NCI-H2196 (cell line): ENCODE data around the gene SLC19A1.
"Not testable (repeated sequence)": the region's sequence is repeated elsewhere in the genome, so short reads cannot be mapped to it uniquely, and the experiment has no call there.

ENCODE experiments used
- DNase-seq: peaks from one replicate; lab custom pipeline; 2025; ENCODE audit not compliant: unreplicated experiment; lab: John Stamatoyannopoulos, UW

The SLC19A1 gene

DNA sequence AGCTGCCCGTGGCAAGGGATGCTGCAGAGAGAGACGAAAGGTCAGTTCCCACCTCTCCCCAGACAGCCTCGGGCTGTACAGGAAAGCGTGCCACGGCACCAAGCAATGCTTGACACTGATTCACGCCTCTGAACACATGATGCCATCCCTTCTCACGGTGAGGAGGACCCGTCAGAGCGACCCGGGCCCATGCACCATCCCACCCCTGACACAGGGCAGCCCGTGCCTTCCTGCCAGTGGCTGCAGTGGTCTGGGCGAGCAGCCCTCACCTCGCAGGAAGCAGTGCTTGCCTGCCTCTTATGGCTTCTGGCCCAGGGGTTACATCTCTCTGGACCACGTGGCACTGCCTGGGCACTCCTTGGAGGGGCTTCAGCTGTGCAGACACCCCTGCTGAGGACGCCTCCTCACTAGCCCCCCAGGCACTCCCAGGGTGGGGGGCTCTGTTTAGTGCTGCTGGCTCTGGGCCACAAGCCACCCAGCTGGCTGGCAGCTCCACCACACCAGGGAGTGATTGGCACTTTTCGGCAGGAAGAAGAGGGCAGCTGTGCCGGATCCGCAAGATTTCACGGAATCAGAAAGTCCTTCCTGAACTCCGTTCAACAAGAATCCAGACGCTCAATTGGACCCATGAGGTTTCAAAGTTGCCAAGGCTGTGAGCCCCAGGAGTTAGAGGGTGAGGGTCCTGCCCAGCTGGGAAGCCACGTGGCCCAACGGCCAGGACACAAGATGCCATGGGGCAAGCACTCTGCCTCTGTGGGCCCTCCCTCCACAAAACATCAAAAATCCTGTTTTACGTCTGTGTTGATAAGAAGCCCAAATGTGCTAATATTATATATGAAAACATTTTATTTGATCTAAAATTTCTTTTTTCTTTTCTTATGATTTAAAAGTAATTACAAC, 34.8 kb upstream of the SLC19A1 start:
- DNase-seq, result no peak

DNA sequence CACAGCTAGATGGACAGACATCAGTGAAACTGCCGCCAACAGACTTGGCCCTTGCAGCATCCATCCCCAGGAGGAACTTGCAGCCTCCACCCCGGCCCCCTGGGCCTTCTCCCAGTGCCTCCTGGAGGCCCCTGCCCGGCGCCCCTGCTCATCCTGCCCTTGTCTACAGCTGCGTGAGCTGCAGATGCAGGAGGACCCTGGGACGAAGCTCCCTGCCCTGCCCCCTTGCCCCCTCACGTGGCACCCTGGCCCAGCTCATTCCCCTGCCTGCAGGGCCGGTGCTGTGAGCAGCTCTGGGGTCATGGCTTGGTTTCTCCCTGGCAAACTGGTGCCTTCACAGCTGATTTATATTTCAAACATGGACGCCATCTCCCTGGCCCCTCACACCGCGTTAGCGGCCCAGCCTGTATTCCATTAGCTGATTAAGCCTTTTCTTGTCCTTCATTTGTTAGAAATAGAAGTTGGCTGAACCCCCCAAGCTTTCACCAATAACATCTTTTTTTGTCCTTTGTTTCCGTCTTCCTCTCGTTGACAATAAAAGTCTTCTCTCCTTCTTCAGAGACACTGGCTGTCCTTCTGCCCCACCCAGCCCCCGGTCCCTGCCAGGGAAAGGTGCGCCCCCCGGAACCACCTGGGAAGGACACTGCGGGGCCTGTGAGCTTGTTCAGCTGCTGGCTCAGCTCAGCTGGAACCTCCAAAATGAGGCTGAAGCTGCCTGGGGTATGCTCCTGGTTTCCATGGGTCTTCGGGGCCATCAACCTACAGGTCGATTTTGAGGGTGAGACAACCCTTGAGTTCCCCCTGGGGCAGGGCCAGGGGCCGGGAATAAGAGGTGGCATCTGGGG, 34.0 kb upstream of the SLC19A1 start:
- DNase-seq, result no peak

DNA sequence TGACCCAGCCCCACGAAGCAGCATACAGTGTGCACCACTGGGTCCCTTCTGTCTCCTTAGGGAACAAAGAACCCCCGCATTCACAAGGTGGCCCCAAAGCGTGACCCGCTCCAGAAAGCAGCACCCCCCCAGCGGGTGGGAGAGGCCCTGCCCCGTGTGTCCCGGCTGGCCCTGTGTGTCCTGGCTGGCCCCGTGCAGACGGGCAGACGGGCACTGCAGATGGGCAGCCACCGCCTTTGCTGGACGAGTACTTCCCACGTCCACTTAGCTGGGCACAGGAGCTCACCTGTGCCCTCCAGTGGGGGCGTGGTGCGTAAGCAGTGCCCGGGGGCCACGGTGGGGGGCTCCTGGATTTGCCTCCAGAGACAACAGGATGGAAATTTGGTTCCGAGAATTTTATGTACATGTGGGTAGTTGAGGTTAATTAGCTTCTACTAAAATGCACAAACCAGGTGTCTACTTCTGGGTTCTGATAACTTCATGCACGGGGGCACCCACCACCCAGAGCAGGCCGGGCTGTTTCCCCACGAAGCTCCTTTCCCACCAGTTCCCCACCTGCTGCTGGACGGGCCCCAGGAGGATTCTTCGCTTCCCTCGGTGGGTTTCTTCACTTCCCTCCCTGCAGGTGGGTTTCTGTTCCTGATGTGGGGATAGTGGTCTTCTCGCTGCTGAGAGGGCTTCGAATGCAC, 33.2 kb upstream of the SLC19A1 start:
- no peak for DNase-seq

DNA sequence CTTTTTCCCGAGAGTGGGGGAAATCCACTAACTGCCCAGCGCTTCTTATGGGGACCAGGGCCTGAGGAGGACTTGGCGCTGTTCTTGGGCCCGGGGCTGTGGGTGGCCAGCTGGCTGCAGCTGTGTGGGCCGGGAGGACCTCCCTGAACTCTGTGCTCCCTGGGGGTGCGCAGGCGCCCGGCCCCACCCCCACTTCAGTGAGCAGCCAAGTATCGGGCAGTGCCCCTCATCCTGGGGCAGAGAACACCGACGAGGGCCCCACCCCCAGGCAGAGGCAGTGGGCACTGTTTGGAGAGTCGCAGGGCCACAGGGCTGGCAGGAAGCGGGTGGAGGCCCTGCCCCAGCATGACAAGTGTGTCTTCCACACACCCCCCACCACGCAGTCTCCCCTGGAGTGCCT, 32.5 kb upstream of the SLC19A1 start:
- no peak for DNase-seq

DNA sequence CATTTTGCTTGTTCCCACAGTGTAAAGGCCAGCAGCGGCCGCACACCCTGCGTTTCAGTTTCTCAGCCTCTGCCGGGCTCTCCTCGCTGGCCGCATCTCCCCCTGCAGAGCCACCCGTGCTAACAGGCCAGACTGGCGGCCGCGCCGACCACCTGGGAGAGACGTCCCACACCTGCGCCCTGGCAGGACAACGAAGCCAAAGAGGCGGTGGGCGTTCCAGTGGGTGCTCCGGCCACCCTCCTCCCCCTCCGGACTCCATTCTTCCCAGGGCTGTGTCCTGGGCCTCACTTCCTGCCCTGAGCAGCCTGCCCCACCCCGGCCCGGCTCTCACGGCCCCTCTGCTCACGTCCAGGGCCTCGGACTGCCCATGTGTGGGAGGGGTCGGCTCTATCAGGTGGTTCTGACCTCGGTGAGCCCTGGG, 31.9 kb upstream of the SLC19A1 start:
- DNase-seq, result no peak

DNA sequence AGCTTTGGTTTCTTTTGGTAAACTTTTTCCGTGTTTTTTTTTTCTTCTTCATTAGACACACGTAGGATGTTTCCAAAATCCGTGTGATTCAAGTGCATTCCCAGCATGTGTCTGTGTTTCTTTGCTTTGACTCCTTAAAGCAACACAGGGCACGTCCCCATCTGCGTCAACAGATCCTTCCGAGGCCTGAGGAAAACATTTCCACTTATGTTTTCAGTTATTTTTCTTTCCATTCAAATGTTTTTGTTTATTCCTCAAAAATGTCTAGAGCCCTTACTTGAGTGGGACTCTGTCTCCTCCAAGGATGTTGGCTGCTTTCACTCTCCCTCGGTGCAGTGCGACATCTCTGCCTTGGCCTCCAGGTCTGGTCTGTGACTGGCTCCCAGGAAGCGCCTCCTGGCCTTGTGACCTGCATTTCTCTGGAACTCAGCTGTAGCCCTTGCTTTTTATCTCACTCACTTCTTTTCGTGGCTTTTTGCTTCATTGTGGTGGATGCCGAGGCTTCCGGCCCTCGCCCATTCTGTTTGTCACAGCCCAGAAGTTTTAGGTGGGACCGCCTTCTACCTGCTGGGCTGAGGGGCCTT, 31.3 kb upstream of the SLC19A1 start:
- DNase-seq, result no peak

DNA sequence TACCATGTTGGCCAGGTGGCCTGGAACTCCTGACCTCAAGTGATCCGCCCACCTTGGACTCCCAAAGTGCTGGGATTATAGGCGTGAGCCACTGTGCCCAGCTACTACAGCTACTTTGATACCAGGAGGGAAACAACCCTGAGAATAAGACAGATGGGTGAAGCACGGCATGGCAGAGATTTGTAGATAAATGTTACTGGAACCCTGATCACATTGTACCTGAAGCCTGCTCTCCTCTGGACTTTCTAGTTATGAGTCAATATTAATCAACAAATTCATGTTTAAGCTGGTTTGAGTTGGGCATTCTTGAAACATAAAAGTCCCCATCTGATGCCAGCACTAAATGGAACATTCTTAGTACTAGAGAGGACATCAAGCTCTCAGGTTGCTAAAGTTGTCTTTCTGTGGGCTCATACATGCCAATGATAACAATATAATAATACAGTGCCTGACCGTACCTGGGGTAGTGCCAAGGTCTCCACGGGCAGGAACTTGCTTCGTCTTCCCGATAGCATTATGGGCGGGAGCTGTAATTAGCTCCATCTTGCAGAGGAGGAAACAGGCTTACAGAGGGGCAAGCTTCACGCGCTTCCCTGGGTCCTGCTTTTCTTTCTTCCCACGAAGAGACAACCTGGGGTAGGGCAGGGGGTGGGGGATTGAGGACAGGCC, 30.7 kb upstream of the SLC19A1 start:
- no peak for DNase-seq

DNA sequence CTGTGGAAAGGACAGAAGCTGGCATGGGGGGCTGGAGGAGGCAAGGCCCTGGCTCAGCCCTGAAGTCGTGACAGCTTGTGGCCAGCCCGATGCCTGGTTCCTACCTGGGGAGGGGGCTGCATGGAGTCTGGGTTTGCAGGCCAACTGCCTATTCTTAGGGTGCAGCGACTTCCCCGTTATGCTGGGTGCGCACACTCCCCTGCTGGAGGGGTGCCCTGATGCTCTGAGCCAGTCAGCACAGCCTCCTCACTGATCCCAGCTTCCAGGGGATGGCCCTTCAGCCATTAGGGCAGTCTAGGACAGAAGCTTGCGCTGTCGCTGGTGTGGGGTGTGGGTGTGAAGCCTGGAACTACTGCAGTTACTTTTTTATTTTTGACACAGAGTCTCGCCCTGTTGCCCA, 30.0 kb upstream of the SLC19A1 start:
- DNase-seq, result no peak

DNA sequence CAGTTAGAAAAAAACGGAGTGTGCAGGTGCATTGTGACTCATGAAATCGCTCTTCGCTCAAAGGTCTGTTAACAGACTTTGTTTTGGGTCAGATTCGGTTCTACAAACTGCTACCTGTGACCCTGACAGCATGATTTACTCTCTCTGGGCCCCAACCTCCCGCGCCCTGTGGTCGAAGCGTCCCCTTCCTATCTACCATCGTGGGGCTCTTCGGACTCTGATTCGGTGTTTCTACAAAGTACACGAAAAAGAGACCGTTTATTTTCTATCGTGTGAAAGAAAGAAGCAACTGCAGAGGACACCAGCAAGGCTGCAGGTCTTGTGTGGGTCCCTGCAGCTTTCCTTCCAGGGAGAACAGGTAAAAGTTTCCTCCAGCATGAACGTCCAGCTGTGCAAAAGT, 29.4 kb upstream of the SLC19A1 start:
- no peak for DNase-seq

DNA sequence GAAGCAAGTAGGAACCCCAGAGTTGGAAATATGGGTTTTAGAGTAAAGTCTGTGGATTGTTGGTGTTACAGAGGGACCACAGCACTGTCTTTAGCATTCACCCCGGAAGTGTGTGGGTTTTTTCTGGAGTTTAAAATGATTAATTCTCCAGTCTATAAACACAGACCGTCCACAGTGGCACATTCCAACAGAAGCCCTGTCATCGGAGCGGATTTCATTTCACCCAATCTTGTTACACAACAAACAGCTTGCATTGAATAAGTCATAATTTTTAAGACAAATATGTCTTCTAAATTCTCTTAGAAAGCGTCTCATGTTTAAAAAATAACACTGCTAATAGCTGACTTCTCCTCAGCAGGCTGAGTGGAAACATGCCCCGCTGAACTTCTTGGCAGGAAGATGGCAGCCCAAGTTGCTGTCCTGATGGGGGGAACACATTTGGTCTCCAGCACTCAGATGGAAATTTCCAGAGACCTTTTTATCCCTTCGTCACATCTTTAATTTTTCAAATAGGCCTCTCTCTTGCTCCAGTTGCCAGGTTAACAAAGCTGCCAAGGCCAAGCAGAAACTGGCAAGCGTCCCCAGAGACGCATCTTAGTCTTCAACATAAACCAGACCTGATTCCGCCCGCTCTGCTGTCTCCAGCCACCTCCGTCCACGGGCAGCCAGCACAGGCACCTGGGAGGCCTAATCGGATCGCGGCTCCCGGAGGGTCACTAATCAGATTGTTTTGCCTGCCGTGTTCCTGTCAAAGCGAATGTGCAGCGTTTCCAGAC, 28.8 kb upstream of the SLC19A1 start:
- DNase-seq, result no peak

DNA sequence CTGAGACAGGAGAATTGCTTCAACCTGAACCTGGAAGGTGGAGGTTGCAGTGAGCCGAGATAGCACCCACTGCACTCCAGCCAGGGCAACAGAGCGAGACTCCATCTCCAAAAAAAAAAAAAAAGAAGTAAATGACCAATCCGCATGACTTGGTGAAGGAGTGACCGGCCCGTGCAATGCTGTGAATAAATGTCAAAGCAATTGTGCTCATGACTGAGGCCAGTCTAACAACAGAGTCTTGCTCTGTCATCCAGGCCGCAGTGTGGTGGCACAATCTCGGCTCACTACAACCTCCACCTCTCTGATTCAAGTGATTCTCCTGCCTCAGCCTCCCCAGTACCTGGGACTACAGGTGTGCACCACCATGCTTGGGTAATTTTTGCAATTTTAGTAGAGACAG, 27.8 kb upstream of the SLC19A1 start:
- DNase-seq, result no peak

DNA sequence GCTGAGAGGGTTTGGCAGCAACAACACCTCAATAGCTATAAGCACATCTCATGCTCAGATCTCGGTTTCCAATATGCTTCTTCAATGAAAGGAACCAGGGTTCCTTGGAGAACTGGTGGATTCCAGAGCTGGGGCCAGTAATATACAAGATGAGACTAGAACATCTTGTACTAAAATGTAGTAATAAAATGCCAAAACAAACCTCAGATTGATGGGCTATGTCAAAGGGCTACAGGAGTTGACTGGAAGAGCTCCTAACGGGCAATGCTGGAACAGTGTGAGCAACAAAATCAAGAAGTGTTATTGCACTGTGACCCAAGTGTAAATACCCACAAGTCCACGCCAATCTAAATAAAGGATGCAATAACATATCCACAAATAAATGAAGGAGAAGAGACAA, 26.1 kb upstream of the SLC19A1 start:
- no peak for DNase-seq

DNA sequence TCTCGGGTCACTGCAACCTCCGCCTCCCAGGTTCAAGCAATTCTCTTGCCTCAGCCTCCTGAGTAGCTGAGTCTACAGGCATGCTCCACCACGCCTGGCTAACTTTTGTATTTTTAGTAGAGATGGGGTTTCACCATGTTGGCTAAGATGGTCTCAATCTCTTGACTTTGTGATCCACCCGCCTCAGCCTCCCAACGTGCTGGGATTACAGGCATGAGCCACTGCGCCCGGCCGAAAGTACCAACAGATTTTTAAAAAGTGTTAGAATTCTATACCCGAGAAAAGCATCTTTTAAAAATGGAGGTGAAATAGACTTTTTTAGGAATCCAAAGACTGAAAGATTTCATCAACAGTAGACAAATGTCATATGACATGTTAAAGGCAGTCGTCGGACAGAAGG, 21.9 kb upstream of the SLC19A1 start:
- DNase-seq, result not testable (repeated sequence)

DNA sequence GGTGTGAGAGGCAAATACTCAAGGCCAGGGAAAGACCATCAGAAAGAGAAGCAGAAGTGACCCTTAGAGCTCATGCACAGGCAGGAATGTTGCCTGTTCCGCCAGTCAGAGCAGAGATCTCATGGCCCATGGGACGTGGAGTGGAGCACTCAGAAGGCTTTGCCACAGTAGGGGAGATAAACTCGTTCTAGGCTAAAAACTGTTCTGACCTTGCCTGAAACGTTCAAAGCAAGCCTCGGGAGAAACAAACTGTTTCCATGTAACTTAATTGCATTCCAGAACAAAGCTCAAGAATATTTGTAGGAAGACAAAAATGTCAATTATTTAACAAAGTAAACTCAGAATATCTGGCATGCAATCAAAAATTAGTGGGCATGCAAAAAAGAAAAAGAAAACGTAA, 20.7 kb upstream of the SLC19A1 start:
- DNase-seq, result no peak

DNA sequence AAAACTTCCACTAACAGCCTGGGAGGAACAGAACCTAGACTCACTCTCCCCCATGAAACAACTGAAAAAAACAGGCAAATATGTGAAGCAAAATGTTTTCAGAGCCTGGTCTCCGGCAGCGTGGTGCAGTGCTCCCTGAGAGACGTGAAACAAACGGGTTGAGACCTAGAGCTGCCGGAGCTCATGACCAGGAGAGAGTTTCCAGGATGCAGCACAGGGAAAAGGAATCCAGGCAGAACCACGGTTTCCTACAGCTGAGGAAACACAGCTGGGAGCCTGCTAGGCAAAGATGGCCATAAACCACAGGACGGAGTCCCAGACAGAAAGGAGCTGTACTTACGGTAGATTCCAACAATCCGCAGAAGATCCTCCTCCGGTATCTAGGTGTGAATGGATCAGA, 20.2 kb upstream of the SLC19A1 start:
- no peak for DNase-seq

DNA sequence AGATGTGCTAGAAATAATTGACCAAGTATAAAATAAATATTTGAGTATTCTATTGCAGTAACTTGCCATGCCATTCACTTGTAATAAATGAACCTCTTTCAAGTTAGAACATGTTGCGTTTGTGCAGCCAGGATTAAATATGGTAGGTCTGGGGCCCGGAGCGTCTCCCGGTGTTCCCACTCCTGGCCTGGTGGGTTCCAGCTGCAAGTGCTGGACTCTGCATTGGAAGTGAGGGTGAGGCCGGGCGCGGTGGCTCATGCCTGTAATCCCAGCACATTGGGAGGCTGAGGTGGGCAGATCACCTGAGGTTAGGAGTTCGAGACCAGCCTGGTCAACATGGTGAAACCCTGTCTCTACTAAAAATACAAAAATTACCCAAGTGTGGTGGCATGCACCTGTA, 19.0 kb upstream of the SLC19A1 start:
- not testable (repeated sequence) for DNase-seq

DNA sequence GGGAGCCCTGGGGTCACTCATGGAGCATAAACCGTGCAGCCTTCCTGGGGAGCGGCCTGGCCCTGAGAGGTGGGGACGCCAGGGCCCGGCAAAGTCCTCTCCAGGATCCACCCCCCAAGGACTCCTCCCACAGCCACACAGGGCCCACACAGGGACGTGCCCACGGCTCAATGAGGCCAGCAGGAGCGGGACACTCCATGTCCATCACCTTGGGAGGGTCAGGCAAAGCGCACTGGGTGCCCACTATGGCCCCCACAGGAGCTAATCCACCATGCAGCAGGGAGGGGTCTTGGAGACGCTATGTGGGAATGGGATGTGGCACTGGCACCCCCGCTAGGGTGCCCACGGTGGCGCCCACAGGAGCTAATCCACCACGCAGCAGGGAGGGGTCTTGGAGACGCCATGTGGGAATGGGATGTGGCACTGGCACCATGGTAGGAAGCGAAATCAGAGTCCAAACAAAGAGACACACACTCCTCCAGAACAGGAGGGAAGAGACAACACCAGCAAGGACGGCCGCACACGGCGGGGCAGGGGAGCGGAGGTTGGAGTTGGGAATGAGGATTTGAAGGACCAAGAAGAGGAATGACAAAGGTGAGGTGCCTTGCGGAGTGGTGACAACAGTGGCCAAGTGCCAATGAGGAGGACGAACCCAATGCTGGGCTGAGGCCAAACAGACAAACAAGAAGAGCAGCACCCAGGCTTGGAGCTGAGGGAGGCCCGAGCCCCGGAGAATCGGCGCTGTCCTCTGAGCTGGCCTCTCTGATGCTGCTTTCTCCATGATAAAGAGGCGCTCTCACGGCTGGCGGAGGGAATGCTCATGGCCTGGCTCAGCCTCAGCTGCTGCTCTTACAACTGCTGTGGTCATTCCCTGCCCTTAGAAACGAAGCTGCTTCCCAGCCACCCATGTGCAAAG, 18.1 kb upstream of the SLC19A1 start:
- no peak for DNase-seq

DNA sequence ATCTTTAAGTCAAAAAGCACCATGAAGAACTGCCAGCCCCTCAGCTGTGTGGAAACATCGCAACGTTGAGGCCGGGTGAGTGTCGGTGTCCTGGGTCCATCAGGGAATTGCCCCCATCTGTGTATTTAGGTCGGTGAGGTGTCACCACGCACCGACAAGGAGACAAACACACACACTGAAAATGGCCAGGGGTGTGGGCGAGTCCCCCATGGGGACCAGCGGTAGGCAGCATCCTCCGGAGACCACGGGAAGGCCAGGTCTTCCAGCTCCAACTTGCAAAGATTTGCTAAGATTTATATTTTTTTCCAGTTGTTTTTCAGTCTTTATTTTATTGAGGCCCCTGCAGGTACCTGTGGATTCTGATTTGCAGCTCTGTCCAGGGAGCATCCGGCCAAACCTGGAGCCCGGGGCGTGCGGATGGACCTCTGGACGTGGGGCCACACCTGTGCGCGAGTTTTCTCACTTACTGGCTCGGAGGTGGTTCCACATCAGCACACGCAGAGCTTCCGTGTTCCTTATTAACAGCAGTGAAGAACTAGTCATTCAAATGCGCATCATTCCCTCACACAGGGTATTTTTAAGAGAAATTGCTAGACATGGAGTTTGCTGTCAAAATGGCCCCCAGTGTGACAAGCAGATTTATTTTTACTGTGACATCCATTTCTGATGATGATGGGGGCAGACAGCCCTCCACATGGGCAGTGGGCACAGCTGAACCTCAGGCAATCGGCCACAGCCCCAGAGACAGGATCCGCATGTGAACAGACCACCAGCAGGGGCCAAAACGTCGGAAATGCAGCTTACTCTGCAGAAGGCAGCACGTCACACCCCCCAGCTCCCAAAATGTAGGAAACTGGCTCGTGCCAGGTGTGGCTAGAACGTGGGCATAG, 17.2 kb upstream of the SLC19A1 start:
- DNase-seq, result no peak
